ENCODE measurements around the gene ZNF700.
"Not testable (repeated sequence)": the region's sequence is repeated elsewhere in the genome, so short reads cannot be mapped to it uniquely, and the experiment has no call there.

The ZNF700 gene

GRCh38 chr19:11941361-11941887 lies 16.5 kb downstream of the ZNF700 start:
- not testable (repeated sequence) for DNase-seq

- no peak for DNase-seq
Observed at GRCh38 chr19:11942008-11942842, 17.3 kb downstream of the ZNF700 start.

GRCh38 chr19:11942843-11943108 lies 17.9 kb downstream of the ZNF700 start:
- DNase-seq: no peak

GRCh38 chr19:11944656-11945055 lies 19.7 kb downstream of the ZNF700 start:
- no peak for DNase-seq

- DNase-seq: no peak
Observed at GRCh38 chr19:11948646-11949045, 23.7 kb downstream of the ZNF700 start.

- DNase-seq: no peak
Observed at GRCh38 chr19:11949201-11949600, 24.3 kb downstream of the ZNF700 start.

GRCh38 chr19:11949614-11950080 lies 24.7 kb downstream of the ZNF700 start:
- DNase-seq: not testable (repeated sequence)

GRCh38 chr19:11950312-11950711 lies 25.4 kb downstream of the ZNF700 start:
- DNase-seq: no peak

- peak; percentile 76 for DNase-seq
Observed at GRCh38 chr19:11963566-11964355, 38.9 kb downstream of the ZNF700 start.

- DNase-seq: peak; percentile 11
Observed at GRCh38 chr19:11964496-11964857, 39.6 kb downstream of the ZNF700 start.

- peak; percentile 88 for DNase-seq
Observed at GRCh38 chr19:11964858-11965645, 40.1 kb downstream of the ZNF700 start, which contains the start of gene ZNF763. ZNF763 (plus strand) TSS chr19:11965040; CDS start chr19:11965209, 169 bp downstream.

- no peak for DNase-seq
Observed at GRCh38 chr19:11970174-11970573, 45.3 kb downstream of the ZNF700 start.

GRCh38 chr19:11971041-11971440 lies 46.1 kb downstream of the ZNF700 start:
- DNase-seq: no peak

GRCh38 chr19:11973019-11973810 lies 48.3 kb downstream of the ZNF700 start:
- no peak for DNase-seq

GRCh38 chr19:11978492-11979100 lies 53.7 kb downstream of the ZNF700 start:
- no peak for DNase-seq

GRCh38 chr19:11979527-11979926 lies 54.6 kb downstream of the ZNF700 start:
- no peak for DNase-seq

GRCh38 chr19:11982526-11982925 lies 57.6 kb downstream of the ZNF700 start:
- no peak for DNase-seq

GRCh38 chr19:11984986-11985385 lies 60.1 kb downstream of the ZNF700 start:
- DNase-seq: peak; percentile 14

- no peak for DNase-seq
Observed at GRCh38 chr19:11986754-11987153, 61.8 kb downstream of the ZNF700 start.

- peak; percentile 97 for DNase-seq
Observed at GRCh38 chr19:11987405-11988281, 62.7 kb downstream of the ZNF700 start.

- DNase-seq: no peak
Observed at GRCh38 chr19:11989112-11989456, 64.2 kb downstream of the ZNF700 start.

Data from activated naive CD4-positive, alpha-beta T cell treated with anti-CD3 and anti-CD28 coated beads, Interleukin-2, amount 50 U/mL, for 16 hours (primary cell).